Spleen (tissue), 11 donors: ENCODE data around the gene FOLR3. TPM values are rescaled to one million over a fixed set of nuclear protein-coding genes. Genes with fewer than 3 reads are reported as not detected.
"Not testable (repeated sequence)": the region's sequence is repeated elsewhere in the genome, so short reads cannot be mapped to it uniquely, and the experiment has no call there.

Experiments
- DNase-seq: peaks from one replicate; pipeline ENCODE4 v3.0.0-alpha.2; 2020
- H3K27ac ChIP-seq, 8 donors: fragments of 200-600 bp; sonication (generic) in 7 of 8; 1 replicate in 4 of 8; 2 replicates in 4 of 8; pipeline versions ENCODE4 v1.5.0 to v1.8.0; 2016 to 2021; ENCODE audit warnings: inconsistent platforms in 4 of 8, mild to moderate bottlenecking in 4 of 8, moderate library complexity in 1 of 8
- H3K27me3 ChIP-seq, 7 donors: fragments of 200-600 bp; sonication (generic) in 6 of 7; replicated peaks in 1 of 7; 1 replicate in 4 of 7; 2 replicates in 3 of 7; pipeline versions ENCODE4 v1.5.0 to v1.8.0; 2016 to 2021; ENCODE audit warnings: inconsistent platforms in 3 of 7, mild to moderate bottlenecking in 1 of 7
- H3K36me3 ChIP-seq, 6 donors: fragments of 200-600 bp; sonication (generic) in 5 of 6; 1 replicate in 4 of 6; 2 replicates in 2 of 6; pipeline versions ENCODE4 v1.5.0 to v1.8.0; 2016 to 2021; ENCODE audit warnings: inconsistent platforms in 2 of 6
- H3K4me1 ChIP-seq, 6 donors: fragments of 200-600 bp; sonication (generic) in 5 of 6; 1 replicate in 3 of 6; 2 replicates in 3 of 6; pipeline versions ENCODE4 v1.5.0 to v1.8.0; 2016 to 2021; ENCODE audit warnings: inconsistent platforms in 3 of 6
- H3K4me3 ChIP-seq, 8 donors: fragments of 200-600 bp; sonication (generic) in 7 of 8; 1 replicate in 4 of 8; 2 replicates in 4 of 8; pipeline versions ENCODE4 v1.5.0 to v1.8.0; 2016 to 2021; ENCODE audit warnings: inconsistent platforms in 4 of 8, mild to moderate bottlenecking in 4 of 8, moderate library complexity in 2 of 8
- H3K9me3 ChIP-seq, 8 donors: fragments of 200-600 bp; sonication (generic) in 7 of 8; 1 replicate in 4 of 8; 2 replicates in 4 of 8; pipeline versions ENCODE4 v1.5.0 to v1.8.0; 2016 to 2021; ENCODE audit warnings: inconsistent platforms in 4 of 8
- POLR2A ChIP-seq, 3 donors: fragments of 450-650 bp; IDR thresholded peaks; one replicate each; pipeline ENCODE4 v1.5.1; 2017; ENCODE audit warnings: antibody characterized with exemption in 3 of 3, mild to moderate bottlenecking in 1 of 3
- POLR2AphosphoS5 ChIP-seq, 3 donors: sonication (generic); formaldehyde crosslinking; IDR thresholded peaks; one replicate each; pipeline ENCODE4 v1.5.1; 2017; ENCODE audit warnings: antibody characterized with exemption in 3 of 3
- WGBS, 5 donors: extraction: QIAGEN DNeasy Blood & Tissue Kit in 3 of 5; methylation state at CpG; one replicate each; pipeline versions ENCODE4 v1.1.5 to v1.1.7; 2013 to 2018; 5-methylcytosine and 5-hydroxymethylcytosine counted together
- intact Hi-C: fragments of 100-400 bp; cut with DNase I; formaldehyde crosslinking; loops from one replicate; pipeline ENCODE4 v1.15.0; 2023; ENCODE audit warnings: low total_unique reads
- polyA plus RNA-seq, 3 donors: library from polyadenylated mRNA; stranded (reverse); fragments of 200-250 nt; gene quantifications; one replicate each; pipeline ENCODE4 v1.2.1, GENCODE V29; 2013
- total RNA-seq, 7 donors: library from RNA; depleted of rRNA in 3 of 7; stranded (reverse); fragments of >200 nt in 3 of 7; fragmentation: NEBNext Ultra II Directional in 4 of 7; extraction: Animal tissue kit (Norgen Biotek cat#: 25700) in 4 of 7; gene quantifications; one replicate each; pipeline versions ENCODE4 v1.1.0 to v1.2.1, GENCODE V29; 2016 to 2021
- TF ChIP-seq, protein P1 (sequence below), 11 experiments: fragments of 200-600 bp in 7 of 11; fragments of 450-650 bp in 4 of 11; sonication (generic) in 4 of 11; IDR thresholded peaks in 8 of 11; conservative IDR thresholded peaks in 3 of 11; 1 replicate in 7 of 11; 2 replicates in 4 of 11; pipeline versions ENCODE4 v1.4.0 to v1.8.0; 2016 to 2021; ENCODE audit warnings: antibody characterized with exemption in 11 of 11, inconsistent platforms in 4 of 11, mild to moderate bottlenecking in 1 of 11
- donor health status: healthy with polysubstance abuse.
- donor health status: DM: no; HTN: no; CAD: no; lungs with moderate emphysema.
- donor health status: DM: no; HTN: no; CAD: no.
- donor health status: Bipolar disorder and iron deficiency.
- donor health status: healthy.
- donor health status: DM: no; HTN: no; CAD: no.
- donor health status: DM: yes; HTN: yes; CAD: no.

Gene FOLR3
- total and polyA plus RNA-seq, 10 donors = 0.49 to 43.2 (median 11.9) TPM

DNA sequence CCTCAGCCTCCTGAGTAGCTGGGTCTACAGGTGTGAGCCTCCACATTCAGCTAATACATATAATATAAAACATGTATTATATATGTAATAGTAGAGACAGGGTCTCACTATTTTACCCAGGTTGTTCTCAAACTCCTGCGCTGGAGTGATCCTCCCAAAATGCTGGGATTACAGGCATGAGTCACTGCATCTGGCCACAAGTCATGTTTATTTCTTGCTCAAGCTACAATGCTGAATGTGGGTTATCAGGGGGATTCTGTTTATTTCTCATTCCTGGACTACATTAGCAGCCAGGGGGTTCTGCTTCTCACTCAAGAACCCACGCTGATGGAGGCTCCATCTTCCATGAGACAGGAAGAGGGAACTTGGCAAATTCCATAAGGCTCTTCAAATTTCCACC, 24.8 kb downstream of the FOLR3 start:
- no peak overlapping the region for H3K27ac ChIP-seq
- DNase-seq = no peak
- H3K36me3 ChIP-seq = no peaks in the 10 kb centered on the region
- 66 to 90% (median 81%) methylated on average over 2 of the region's 2 CpGs for WGBS, 5 donors
- intact Hi-C loops = no loop called here
- no peaks in the 10 kb centered on the region for H3K9me3 ChIP-seq
- no peak overlapping the region for H3K4me3 ChIP-seq
- peaks cover 0 to 28% (median 0%) of the 10 kb centered on the region in 7 donors for H3K27me3 ChIP-seq
- H3K4me1 ChIP-seq = no peaks in the 10 kb centered on the region
- no peak for TF ChIP-seq POLR2A (IDR thresholded peaks at IDR 0.05)
- no peak for TF ChIP-seq POLR2AphosphoS5 (IDR thresholded peaks at IDR 0.05)
- TF ChIP-seq, protein P1, sequence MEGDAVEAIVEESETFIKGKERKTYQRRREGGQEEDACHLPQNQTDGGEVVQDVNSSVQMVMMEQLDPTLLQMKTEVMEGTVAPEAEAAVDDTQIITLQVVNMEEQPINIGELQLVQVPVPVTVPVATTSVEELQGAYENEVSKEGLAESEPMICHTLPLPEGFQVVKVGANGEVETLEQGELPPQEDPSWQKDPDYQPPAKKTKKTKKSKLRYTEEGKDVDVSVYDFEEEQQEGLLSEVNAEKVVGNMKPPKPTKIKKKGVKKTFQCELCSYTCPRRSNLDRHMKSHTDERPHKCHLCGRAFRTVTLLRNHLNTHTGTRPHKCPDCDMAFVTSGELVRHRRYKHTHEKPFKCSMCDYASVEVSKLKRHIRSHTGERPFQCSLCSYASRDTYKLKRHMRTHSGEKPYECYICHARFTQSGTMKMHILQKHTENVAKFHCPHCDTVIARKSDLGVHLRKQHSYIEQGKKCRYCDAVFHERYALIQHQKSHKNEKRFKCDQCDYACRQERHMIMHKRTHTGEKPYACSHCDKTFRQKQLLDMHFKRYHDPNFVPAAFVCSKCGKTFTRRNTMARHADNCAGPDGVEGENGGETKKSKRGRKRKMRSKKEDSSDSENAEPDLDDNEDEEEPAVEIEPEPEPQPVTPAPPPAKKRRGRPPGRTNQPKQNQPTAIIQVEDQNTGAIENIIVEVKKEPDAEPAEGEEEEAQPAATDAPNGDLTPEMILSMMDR (IDR thresholded peaks at IDR 0.05 in 8 of 11, conservative IDR thresholded peaks at IDR 0.05 in 3 of 11) = no peak

DNA sequence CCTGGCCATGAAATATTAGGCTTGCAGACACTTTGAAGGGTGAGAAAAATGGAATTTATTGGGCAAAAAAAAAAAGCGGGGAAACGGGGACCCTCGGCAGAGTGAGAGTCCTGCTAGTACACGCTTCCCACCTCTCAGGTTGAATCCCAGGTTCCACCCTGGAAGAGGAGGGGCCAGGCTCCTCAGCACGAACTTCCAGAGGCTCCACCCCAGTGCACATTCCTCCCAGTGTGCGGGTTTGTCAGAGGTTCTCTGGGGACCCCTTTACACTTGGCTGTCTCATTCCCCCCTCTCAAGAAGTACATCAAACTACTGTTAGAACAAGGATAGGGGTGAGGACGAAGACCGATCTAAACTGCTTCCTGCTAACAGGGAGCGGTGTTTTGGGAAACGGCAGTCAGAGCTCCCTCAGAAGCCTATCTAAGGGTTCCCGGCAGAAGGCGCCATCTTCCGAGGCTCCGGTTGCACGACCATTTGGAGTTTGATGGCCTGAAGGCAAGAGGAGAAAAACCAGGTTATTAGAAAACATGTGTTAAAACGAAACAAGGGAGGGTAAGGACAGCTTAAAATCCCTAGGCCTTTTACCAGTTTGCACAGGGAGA, 27.5 kb downstream of the FOLR3 start:
- no peak for DNase-seq
- no peaks in the 10 kb centered on the region for H3K4me1 ChIP-seq
- H3K27ac ChIP-seq = no peak overlapping the region
- H3K4me3 ChIP-seq = no peak overlapping the region
- peaks cover 0 to 28% (median 0%) of the 10 kb centered on the region in 7 donors for H3K27me3 ChIP-seq
- H3K9me3 ChIP-seq = no peaks in the 10 kb centered on the region
- intact Hi-C loops = no loop called here
- 80 to 89% (median 84%) methylated on average over 16 of the region's 16 CpGs for WGBS, 5 donors
- no peak for TF ChIP-seq POLR2A (IDR thresholded peaks at IDR 0.05)
- TF ChIP-seq POLR2AphosphoS5 (IDR thresholded peaks at IDR 0.05) = no peak
- TF ChIP-seq, protein P1 (IDR thresholded peaks at IDR 0.05 in 8 of 11, conservative IDR thresholded peaks at IDR 0.05 in 3 of 11) = no peak
- no peaks in the 10 kb centered on the region for H3K36me3 ChIP-seq

DNA sequence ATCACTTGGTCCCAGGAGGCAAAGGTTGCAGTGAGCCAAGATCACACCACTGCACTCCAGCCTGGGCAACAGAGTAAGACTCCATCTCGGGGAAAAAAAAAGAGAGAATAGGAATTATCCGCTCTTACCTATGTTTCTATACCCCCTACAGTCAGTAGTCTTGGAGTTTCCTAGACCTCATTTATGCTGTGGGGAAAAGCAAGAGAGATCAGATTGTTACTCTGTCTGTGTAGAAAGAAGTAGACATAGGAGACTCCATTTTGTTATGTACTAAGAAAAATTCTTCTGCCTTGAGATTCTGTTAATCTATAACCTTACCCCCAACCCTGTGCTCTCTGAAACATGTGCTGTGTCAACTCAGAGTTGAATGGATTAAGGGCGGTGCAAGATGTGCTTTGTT, 28.7 kb downstream of the FOLR3 start:
- 49 to 98% (median 92%) methylated on average over 2 of the region's 3 CpGs for WGBS, 5 donors
- H3K9me3 ChIP-seq, DNase-seq, H3K4me1 ChIP-seq, H3K4me3 ChIP-seq, H3K36me3 ChIP-seq, H3K27ac ChIP-seq, intact Hi-C loops: not testable (repeated sequence)
- H3K27me3 ChIP-seq = peaks cover 0 to 21% (median 0%) of the 10 kb centered on the region in 7 donors

DNA sequence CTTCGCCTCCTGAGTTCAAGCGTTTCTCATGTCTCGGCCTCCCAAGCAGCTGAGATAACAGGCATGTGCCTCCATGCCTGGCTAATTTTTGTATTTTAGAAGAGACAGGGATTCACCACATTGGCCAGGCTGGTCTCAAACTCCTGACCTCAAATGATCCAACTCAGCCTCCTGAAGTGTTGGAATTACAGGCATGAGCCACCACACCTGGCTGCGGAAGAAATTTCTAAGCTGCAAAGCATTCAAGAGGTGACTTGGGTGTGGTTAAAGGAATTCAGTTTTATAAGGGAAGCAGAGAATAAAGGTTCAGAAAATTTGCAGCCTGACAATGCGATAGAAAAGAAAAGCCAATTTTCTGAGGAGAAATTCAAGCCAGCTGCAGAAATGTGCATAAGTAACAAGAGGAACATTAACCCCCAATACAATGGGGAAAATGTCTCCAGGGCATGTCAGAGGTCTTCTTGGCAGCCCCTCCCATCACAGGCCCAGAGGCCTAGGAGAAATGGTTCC, 33.6 kb downstream of the FOLR3 start:
- 96 to 99% (median 98%) methylated on average over 5 of the region's 5 CpGs for WGBS, 5 donors
- H3K36me3 ChIP-seq, H3K27me3 ChIP-seq, H3K4me1 ChIP-seq, intact Hi-C loops, H3K9me3 ChIP-seq, H3K4me3 ChIP-seq, H3K27ac ChIP-seq, DNase-seq: not testable (repeated sequence)

DNA sequence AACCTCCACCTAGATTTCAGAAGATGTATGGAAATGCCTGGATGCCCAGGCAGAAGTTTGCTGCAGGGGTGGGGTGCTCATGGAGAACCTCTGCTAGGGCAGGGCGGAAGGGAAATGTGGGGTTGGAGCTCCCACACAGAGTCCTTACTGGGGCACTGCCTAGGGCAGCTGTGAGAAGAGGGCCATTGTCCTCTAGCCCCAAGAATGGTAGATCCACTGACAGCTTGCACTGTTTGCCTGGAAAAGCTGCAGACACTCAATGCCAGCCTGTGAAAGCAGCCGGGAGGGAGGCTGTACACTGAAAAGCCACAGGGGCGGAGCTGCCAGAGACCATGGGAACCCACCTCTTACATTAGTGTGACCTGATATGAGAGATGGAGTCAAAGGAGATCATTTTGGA, 34.2 kb downstream of the FOLR3 start:
- intact Hi-C loops, DNase-seq, H3K4me3 ChIP-seq, H3K27ac ChIP-seq, H3K9me3 ChIP-seq, H3K4me1 ChIP-seq, H3K27me3 ChIP-seq, H3K36me3 ChIP-seq: not testable (repeated sequence)
- WGBS, 5 donors = 74 to 91% (median 84%) methylated on average over 3 of the region's 3 CpGs

DNA sequence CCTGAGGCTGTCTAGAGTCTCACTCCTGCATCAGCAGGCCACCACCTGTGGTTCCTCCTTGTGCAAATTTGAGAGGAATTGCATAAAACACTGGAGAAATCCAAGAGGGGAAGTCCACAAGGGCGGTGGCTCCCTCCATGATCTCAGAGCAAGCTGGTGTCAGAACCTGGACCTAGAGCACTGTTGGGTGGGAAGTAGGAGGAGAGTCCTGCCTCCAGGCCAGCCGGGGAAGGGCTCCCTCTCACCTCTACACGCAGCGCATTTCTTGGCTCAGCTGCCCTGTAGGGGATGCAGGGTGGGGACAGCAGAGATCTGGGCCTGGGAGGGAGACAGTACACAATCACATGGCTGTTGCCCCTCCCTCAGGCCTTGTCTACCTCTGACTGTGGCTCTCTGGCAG, 36.5 kb downstream of the FOLR3 start:
- peak overlapping the region in 1 of 8 donors; percentile 73 for H3K27ac ChIP-seq
- H3K4me1 ChIP-seq, DNase-seq, H3K4me3 ChIP-seq, intact Hi-C loops, H3K36me3 ChIP-seq, H3K9me3 ChIP-seq, H3K27me3 ChIP-seq: not testable (repeated sequence)
- WGBS, 5 donors = 65 to 83% (median 75%) methylated on average over 2 to 4 of the region's 4 CpGs
